CD14-positive monocyte (primary cell): ENCODE results near the gene WNT5A. TPM values are rescaled to one million over a fixed set of nuclear protein-coding genes. Genes with fewer than 3 reads are reported as not detected.

Experiments
- DNase-seq, 3 donors: peaks; one replicate each; pipeline ENCODE4 v3.0.0-alpha.2; 2011 to 2022
- H2AFZ ChIP-seq: 2 replicates; pipeline ENCODE4 v1.6.0; 2012; ENCODE audit warnings: mild to moderate bottlenecking, low read depth, low read length, inconsistent platforms; ENCODE audit not compliant: insufficient read depth, poor library complexity, severe bottlenecking
- H3K27ac ChIP-seq, 2 donors: 1 replicate in 1 of 2; 2 replicates in 1 of 2; pipeline ENCODE4 v1.5.1; 2012 to 2013; ENCODE audit warnings: low read length in 2 of 2, control low read depth in 1 of 2, inconsistent platforms in 1 of 2, low read depth in 1 of 2, mild to moderate bottlenecking in 1 of 2
- H3K27me3 ChIP-seq, 2 donors: one replicate each; pipeline versions ENCODE4 v1.6.0 to v1.6.1; 2011 to 2013; ENCODE audit warnings: low read length in 2 of 2; ENCODE audit not compliant: control insufficient read depth in 2 of 2, insufficient read depth in 2 of 2
- H3K36me3 ChIP-seq, 2 donors: replicated peaks in 1 of 2; 1 replicate in 1 of 2; 2 replicates in 1 of 2; pipeline versions ENCODE4 v1.5.1 to v1.6.1; 2012 to 2013; ENCODE audit warnings: low read length in 2 of 2, control low read depth in 1 of 2, inconsistent platforms in 1 of 2, mild to moderate bottlenecking in 1 of 2; ENCODE audit not compliant: insufficient read depth in 2 of 2, control insufficient read depth in 1 of 2
- H3K4me1 ChIP-seq, 2 donors: 1 replicate in 1 of 2; 2 replicates in 1 of 2; pipeline versions ENCODE4 v1.5.1 to v1.6.1; 2012 to 2013; ENCODE audit warnings: low read length in 2 of 2, control low read depth in 1 of 2, inconsistent platforms in 1 of 2, mild to moderate bottlenecking in 1 of 2, moderate library complexity in 1 of 2; ENCODE audit not compliant: insufficient read depth in 2 of 2, control insufficient read depth in 1 of 2
- H3K4me2 ChIP-seq: replicated peaks from 2 replicates; pipeline ENCODE3; 2012; ENCODE audit warnings: low read length, moderate library complexity, mild to moderate bottlenecking; ENCODE audit not compliant: poor library complexity, severe bottlenecking; ENCODE audit errors: extremely low read depth
- H3K4me3 ChIP-seq, 3 experiments: fragments of 200-600 bp in 1 of 3; sonication (generic) in 1 of 3; replicated peaks in 1 of 3; 1 replicate in 2 of 3; 2 replicates in 1 of 3; pipeline ENCODE4 v1.5.1; 2011 to 2013; ENCODE audit warnings: low read length in 3 of 3, mild to moderate bottlenecking in 3 of 3, control low read depth in 2 of 3, low read depth in 2 of 3, inconsistent platforms in 1 of 3, moderate library complexity in 1 of 3
- H3K79me2 ChIP-seq: 2 replicates; pipeline ENCODE4 v1.6.0; 2012; ENCODE audit warnings: mild to moderate bottlenecking, control low read depth, inconsistent platforms, low read length, moderate library complexity; ENCODE audit not compliant: insufficient read depth
- H3K9ac ChIP-seq: 2 replicates; pipeline ENCODE4 v1.6.0; 2017; ENCODE audit warnings: low read length, mild to moderate bottlenecking; ENCODE audit not compliant: insufficient read depth, poor library complexity, severe bottlenecking
- H3K9me3 ChIP-seq, 2 donors: replicated peaks in 1 of 2; 1 replicate in 1 of 2; 2 replicates in 1 of 2; pipeline versions ENCODE4 v1.5.1 to v1.6.1; 2012 to 2013; ENCODE audit warnings: low read length in 2 of 2, control low read depth in 1 of 2; ENCODE audit not compliant: control insufficient read depth in 1 of 2, insufficient read depth in 1 of 2
- H4K20me1 ChIP-seq: 2 replicates; pipeline ENCODE4 v1.6.0; 2012; ENCODE audit warnings: mild to moderate bottlenecking, low read length, control low read depth, moderate library complexity; ENCODE audit not compliant: insufficient read depth
- H3K27ac Mint-ChIP-seq, 7 donors: one replicate each; pipeline ENCODE4 v1.8.0; 2020; ENCODE audit warnings: mild to moderate bottlenecking in 7 of 7, mixed read lengths in 7 of 7, moderate library complexity in 6 of 7, inconsistent platforms in 2 of 7
- H3K27me3 Mint-ChIP-seq, 3 donors: one replicate each; pipeline ENCODE4 v1.8.0; 2021 to 2022; ENCODE audit warnings: low read depth in 3 of 3, mild to moderate bottlenecking in 3 of 3, mixed read lengths in 3 of 3, moderate library complexity in 3 of 3, inconsistent platforms in 1 of 3
- H3K36me3 Mint-ChIP-seq, 2 donors: one replicate each; pipeline ENCODE4 v1.8.0; 2020; ENCODE audit warnings: mixed read lengths in 2 of 2, inconsistent platforms in 1 of 2, mild to moderate bottlenecking in 1 of 2
- H3K4me1 Mint-ChIP-seq: one replicate; pipeline ENCODE4 v1.8.0; 2020; ENCODE audit warnings: mild to moderate bottlenecking, mixed read lengths
- H3K4me3 Mint-ChIP-seq, 2 donors: one replicate each; pipeline ENCODE4 v1.8.0; 2020; ENCODE audit warnings: mild to moderate bottlenecking in 2 of 2, mixed read lengths in 2 of 2, moderate library complexity in 1 of 2
- H3K9me3 Mint-ChIP-seq, 7 donors: one replicate each; pipeline ENCODE4 v1.8.0; 2020 to 2022; ENCODE audit warnings: mixed read lengths in 7 of 7, mild to moderate bottlenecking in 6 of 7, moderate library complexity in 6 of 7, inconsistent platforms in 2 of 7
- CTCF ChIP-seq: fragments of 200-600 bp; IDR thresholded peaks from one replicate; pipeline ENCODE4 v1.8.0; 2022; ENCODE audit warnings: antibody characterized with exemption, mild to moderate bottlenecking
- WGBS: methylation state at CpG from one replicate; pipeline ENCODE4 v1.1.5; 2013; ENCODE audit warnings: missing lambda C conversion rate; ENCODE audit not compliant: insufficient coverage; 5-methylcytosine and 5-hydroxymethylcytosine counted together
- intact Hi-C, 2 donors: fragments of 100-400 bp; cut with micrococcal nuclease; formaldehyde crosslinking; loops; one replicate each; pipeline versions ENCODE4 v1.15.0 to v1.15.1; 2023
- polyA plus RNA-seq, 3 donors: library from polyadenylated mRNA; depleted of rRNA in 1 of 3; unstranded in 2 of 3; stranded (reverse) in 1 of 3; fragments of 300-500 nt in 2 of 3; fragments of >200 nt in 1 of 3; fragmentation: Illumina TruSeq in 2 of 3; gene quantifications; 1 replicate in 2 of 3; 2 replicates in 1 of 3; pipeline ENCODE4 v1.2.3, GENCODE V29; 2012 to 2021

WNT5A gene
- polyA plus RNA-seq, 3 donors: 0.01 to 0.03 TPM; not detected in 1

- Mint-ChIP-seq H3K4me3 (no peak overlapping the region), H3K27me3 (peaks cover 0 to 12% (median 3%) of the 10 kb centered on the region in 3 donors), H3K27ac (peak overlapping the region in 1 of 7 donors; percentile 77), H3K36me3 (no peaks in the 10 kb centered on the region), H3K9me3 (peaks cover 0 to 3% (median 2%) of the 10 kb centered on the region in 7 donors), H3K4me1 (no peaks in the 10 kb centered on the region)
- Histone ChIP-seq H3K27ac (no peak overlapping the region), H3K4me2 (no peak overlapping the region), H3K27me3 (peaks cover 0 to 2% of the 10 kb centered on the region in 2 donors), H2AFZ (no peak overlapping the region), H3K79me2 (no peaks in the 10 kb centered on the region), H3K9ac (no peak overlapping the region), H3K4me1 (no peaks in the 10 kb centered on the region), H3K4me3 (no peak overlapping the region), H4K20me1 (no peaks in the 10 kb centered on the region), H3K9me3 (no peaks in the 10 kb centered on the region), H3K36me3 (no peaks in the 10 kb centered on the region)
- DNase-seq: no peak
- no peak for TF ChIP-seq CTCF
- WGBS: 64% methylated on average over 6 of the region's 14 CpGs
- intact Hi-C loops: no loop called here
These were observed 28.6 kb upstream of the WNT5A start for GRCh38 chr3:55515550-55516246.

GRCh38 chr3:55514962-55515361 is 27.9 kb upstream of the WNT5A start:
- H3K27me3 Mint-ChIP-seq: peaks cover 0 to 14% (median 5%) of the 10 kb centered on the region in 3 donors
- peaks cover 0 to 2% of the 10 kb centered on the region in 2 donors for H3K27me3 ChIP-seq
- H2AFZ ChIP-seq: no peak overlapping the region
- H3K9me3 Mint-ChIP-seq: peaks cover 0 to 3% (median 2%) of the 10 kb centered on the region in 7 donors
- H3K27ac Mint-ChIP-seq: no peak overlapping the region
- no peaks in the 10 kb centered on the region for H3K36me3 Mint-ChIP-seq
- no peaks in the 10 kb centered on the region for H3K4me1 Mint-ChIP-seq
- no peak for TF ChIP-seq CTCF
- H3K4me3 Mint-ChIP-seq: no peak overlapping the region
- H3K79me2 ChIP-seq: no peaks in the 10 kb centered on the region
- no peaks in the 10 kb centered on the region for H3K36me3 ChIP-seq
- H3K4me1 ChIP-seq: no peaks in the 10 kb centered on the region
- WGBS: no CpG with 5 or more reads among the region's 3 CpGs
- no peak for DNase-seq
- no peaks in the 10 kb centered on the region for H3K9me3 ChIP-seq
- H3K4me2 ChIP-seq: no peak overlapping the region
- H3K4me3 ChIP-seq: no peak overlapping the region
- H3K27ac ChIP-seq: no peak overlapping the region
- H4K20me1 ChIP-seq: no peaks in the 10 kb centered on the region
- intact Hi-C loops: no loop called here
- no peak overlapping the region for H3K9ac ChIP-seq
